Measurements from ENCODE around the gene IGSF23.
"Not testable (repeated sequence)": the region's sequence is repeated elsewhere in the genome, so short reads cannot be mapped to it uniquely, and the experiment has no call there.

IGSF23 gene

DNA sequence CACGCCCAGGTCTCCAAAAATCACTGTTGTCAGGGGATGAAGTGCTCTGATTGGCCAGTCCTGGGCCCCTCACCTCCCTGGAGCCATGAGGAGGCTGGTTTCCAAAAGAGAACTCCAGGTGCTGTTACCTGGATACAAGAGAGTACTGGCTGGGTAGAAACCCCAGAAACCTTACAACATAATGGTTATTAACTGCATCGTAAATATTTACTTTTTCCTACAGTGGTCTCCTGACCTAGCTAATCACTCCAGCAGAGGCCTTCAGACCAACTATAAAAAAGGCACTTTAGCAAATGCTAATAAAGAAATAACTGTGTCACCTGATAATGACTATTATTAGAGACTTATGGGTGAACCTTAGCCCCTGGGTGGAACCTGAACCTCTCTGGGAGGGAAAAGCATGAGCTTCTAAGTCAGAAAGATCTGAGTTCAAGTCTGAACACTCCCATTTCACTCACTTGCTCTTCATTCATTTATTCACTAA is 1.5 kb upstream of the IGSF23 start:
- DNase-seq (ENCODE audit: low read depth in 2 of 2) = no peak

DNA sequence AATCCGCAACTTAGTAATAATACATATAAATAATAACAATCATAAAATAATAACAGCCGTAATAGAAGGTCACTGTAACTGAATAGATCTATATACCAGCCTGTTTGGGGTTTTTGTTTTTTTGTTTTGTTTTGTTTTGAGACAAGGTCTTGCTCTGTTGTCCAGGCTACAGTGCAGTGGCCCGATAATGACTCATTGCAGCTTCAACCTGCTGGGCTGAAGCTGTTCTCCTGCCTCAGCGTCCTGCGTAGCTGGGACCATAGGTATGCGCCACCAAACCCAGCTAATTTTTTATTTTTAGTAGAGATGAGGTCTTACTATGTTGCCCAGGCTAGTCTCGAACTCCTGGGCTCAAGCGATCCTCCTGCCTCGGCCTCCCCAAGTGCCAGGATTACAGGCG is 950 bp downstream of the IGSF23 start:
- DNase-seq (ENCODE audit: low read depth in 2 of 2) = no peak

DNA sequence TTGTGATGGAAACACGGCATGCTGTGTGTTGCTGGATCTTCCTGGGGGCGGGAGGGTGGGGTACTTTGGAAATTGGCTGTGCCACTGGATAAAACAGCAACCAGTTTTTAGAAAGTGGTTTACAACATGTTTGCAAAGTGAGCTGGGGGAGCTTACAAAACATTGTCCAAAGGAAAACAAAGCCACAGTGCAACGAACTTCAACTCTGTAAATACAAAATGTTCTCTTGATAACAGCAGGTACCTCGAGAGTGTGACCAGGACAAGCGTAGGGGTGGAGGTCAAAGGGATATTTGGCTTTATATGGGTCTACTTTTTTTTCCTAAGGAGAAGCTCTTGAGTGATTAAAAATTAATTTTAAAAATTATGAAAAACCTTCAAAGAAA is 2.5 kb downstream of the IGSF23 start:
- no peak for DNase-seq (ENCODE audit: low read depth in 2 of 2)

DNA sequence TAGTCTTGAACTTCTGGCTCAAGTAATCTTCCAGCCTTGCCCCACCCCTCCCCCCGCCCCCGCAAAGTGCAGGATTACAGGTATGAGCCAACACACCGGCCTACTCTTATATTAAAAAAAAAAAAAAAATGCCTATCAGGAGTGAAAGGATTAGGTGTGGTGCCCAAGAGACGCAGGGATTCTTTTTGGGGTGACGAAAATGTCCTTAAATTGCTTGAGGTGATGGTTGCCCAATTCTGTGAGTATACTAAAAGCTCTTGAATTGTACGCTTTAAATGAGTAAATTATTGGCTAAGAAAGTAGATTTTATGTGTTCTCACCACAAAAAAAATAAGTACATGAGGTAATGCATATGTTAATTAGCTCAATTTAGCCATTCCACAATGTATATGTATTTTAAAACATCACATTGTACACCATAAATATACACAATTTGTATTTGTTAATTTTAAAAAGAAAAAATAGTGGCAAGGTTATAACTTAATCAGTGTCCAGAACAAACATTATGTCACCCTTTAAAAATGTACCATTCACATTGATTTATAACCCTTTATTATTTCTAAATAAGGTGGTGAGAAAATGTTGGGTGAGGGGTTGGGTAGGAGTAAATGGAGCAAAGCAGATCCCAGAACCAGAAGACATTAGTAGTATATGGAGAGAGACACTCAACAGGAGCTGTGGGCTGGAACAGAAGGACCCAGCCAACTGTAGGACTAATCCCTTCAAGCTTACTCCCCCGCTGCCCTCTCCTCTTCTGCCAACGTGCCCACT is 3.9 kb downstream of the IGSF23 start:
- DNase-seq (ENCODE audit: low read depth in 2 of 2) = no peak

DNA sequence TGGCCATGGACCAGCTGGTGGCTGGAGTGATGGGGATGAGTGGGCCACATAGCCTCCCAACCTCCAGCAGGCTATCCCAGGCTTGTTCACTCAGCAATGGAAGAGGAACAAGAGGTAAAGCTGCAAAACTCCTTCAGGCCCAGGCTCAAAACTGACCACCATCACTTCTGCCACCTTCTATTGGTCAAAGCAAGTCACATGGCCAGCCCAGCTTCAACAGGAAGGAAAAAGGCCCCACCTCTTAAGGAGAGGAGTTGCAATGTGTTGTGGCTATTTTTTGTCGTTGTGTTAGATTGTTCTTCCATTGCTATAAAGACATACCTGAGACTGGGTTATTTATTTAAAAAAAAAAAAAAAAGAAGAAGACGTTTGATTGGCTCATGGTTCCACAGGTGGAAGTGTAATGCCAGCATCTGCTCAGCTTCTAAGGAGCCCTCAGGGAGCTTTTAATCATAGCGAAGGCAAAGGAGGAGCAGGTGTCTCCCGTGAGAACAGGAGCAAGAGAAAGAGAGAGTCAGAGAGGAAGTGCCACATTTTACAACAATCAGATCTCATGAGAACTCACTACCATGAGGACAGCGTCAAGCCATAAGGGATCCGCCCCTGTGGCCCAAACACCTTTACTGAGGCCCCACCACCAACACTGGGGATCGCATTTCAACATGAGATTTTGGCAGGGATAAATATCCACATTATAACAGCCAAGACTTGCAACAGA is 5.4 kb downstream of the IGSF23 start:
- DNase-seq (ENCODE audit: low read depth in 2 of 2) = no peak

DNA sequence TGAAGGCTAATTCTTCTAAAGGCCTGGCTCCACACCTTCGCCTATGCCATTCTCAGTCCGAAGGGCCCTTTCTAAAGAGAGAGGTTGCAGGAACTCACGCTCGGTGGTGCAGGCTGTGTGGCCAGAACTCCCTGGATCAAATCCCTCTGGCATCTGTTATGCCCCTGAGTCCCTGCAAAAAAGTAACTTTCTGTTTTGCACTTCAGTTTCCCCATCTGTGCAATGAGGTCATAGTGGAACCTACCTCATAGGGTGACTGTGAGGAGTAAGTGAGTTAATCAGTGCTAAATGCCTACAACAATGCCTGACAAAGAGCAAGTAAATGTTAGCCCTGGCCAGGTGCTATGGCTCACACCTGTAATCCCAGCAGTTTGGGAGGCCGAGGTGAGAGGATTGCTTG is 7.3 kb downstream of the IGSF23 start:
- no peak for DNase-seq (ENCODE audit: low read depth in 2 of 2)

DNA sequence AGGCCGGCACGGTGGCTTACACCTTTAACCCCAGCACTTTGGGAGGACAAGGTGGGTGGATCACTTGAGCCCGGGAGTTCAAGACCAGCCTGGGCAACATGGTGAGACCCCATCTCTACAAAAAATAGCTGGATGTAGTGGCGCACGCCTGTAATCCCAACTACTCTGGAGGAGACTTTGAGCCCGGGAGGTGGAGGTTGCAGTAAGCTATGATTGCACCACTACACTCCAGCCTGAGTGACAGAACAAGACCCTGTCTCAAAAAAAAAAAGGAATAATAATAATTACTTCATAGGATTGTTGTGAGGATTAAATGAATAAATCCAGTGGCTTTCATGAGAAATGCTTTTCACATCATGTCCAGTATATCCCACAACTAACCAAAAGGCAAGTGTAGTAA is 8.0 kb downstream of the IGSF23 start:
- no peak for DNase-seq (ENCODE audit: low read depth in 2 of 2)

DNA sequence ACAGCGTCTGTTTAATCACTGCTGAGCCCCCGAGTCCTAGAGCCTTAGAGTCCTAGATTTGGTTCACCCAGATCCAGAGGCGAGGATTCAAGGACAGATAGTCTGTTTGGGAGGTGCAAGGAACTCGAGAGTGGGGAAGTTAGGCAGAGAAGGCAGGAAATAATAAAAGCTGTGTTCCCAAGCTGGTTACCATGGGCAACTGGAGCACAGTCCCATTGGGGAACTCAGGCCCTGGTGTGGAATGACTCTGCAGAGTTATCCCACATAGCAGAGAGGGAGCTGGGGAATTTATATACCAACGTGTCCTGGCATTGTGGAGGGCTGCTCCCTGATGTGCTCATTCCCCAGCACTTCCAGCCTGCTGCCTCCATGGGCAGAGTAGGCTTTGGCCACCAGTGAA is 9.7 kb downstream of the IGSF23 start:
- no peak for DNase-seq (ENCODE audit: low read depth in 2 of 2)

DNA sequence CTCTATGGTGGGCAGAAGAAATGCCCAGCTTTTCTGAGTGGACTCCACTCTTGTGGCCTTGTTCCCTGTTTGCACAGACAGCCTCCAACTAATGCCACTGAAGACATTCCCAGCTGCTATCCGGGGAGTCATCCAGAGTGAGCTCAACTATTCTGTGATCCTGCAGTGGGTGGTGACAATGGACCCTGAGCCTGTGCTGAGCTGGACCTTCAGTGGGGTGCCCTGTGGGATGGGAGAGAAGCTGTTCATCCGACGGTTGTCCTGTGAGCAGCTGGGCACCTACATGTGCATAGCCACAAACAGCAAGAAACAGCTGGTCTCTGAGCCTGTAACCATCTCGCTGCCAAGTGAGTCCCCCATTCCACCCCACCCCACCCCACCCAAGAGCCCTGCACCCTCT is 10.3 kb downstream of the IGSF23 start:
- no peak for DNase-seq (ENCODE audit: low read depth in 2 of 2)

DNA sequence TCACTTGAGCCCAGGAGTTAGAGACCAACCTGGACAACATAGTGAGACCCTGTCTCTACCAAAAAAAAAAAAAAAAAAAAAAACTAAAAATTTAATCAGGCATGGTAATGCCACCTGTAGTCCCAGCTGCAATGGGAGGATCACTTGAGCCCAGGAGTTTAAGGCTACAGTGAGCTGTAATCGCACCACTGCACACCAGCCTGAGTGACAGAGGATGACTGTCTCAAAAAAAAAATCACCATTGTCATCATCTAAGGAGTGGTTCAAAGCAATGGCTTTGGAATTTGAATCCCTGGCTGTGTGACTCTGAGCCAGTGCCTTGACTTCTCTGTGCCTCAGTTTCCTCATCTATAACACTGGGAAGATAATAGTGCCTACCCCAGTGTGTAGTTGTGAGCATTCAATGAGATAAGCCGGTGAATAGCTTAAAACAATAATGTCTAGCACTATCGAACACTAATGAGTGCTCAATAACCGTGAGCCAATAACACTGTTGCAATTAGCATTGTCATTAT is 11.5 kb downstream of the IGSF23 start:
- no peak for DNase-seq (ENCODE audit: low read depth in 2 of 2)

DNA sequence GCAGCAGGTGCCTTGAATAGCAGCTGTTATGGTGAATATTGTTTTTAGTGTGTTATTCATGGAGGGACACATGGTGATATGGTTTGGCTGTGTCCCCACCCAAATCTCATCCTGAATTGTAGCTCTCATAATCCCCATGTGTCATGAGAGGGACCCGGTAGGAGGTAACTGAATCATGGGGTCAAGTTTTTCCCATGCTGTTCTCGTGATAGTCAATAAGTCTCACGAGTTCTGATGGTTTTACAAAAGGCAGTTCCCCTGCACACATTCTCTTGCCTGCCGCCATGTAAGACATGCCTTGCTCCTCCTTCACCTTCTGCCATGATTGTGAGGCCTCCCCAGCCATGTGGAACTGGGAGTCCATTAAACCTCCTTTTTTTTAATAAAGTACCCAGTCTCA is 12.3 kb downstream of the IGSF23 start:
- DNase-seq (ENCODE audit: low read depth in 2 of 2) = not testable (repeated sequence)

DNA sequence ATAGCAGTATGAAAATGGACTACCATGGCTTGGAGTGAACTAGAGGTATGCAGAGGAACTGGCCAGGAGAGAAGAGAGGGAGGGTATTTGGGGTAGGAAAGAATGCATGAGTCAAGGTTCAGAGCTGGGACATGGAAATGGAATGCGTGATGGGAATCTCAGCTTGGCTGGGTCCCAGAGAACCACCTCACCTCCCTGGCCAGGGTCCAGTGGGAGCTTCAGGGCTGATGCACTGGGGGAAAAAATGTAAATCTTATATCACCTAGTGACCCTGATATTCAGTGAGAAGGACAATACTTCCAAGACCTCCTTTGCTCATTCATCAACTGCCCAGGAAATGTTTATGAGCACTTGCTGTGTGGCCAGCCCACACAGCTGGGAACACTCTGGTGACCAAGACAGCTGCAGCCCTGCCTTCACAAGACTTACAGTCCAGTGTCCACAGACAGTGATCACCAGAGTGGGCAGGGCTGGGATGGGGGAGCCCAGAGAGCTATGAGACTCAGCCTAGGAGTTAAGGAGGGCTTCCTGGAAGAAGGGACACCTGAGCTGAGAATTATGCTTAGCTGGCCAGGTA is 12.8 kb downstream of the IGSF23 start:
- DNase-seq (ENCODE audit: low read depth in 2 of 2) = no peak

DNA sequence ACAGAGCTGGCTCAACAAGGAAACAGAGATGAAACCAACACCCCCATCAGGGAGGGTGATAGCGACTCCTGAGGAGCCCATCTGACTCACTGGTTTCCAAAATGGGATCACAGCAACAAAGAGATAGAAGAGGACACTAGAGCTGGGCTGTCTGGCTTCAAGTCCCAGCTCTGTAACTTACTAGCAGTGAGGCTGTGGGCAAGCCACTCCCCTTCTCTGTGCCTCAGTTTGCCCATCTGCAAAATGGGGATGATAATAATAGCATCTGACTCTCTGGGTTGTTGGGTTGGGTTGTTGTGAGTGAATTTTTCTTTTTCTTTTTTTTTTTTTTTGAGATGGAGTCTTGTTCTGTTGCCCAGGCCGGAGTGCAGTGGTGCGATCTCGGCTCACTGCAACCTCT is 14.3 kb downstream of the IGSF23 start:
- DNase-seq (ENCODE audit: low read depth in 2 of 2) = no peak

DNA sequence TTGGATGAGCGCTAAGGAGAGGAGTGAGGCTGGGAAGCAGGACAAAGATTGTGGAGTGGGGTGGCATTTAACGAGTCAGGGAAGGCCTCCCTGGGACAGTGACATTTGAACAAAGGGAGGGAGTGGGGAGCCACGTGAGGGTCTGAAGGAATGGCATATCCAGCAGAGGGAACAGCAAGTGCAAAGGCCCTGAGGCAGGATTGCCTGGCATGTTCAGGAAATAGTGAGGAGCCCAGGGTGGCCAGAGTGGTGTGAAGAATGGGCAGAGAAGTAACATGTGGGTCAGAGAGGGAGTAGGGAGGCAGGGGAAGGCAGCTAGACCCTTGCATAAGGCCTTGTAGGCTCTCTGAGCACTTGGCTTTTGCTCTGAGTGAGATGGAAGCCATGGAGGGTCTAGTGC is 15.4 kb downstream of the IGSF23 start:
- no peak for DNase-seq (ENCODE audit: low read depth in 2 of 2)

DNA sequence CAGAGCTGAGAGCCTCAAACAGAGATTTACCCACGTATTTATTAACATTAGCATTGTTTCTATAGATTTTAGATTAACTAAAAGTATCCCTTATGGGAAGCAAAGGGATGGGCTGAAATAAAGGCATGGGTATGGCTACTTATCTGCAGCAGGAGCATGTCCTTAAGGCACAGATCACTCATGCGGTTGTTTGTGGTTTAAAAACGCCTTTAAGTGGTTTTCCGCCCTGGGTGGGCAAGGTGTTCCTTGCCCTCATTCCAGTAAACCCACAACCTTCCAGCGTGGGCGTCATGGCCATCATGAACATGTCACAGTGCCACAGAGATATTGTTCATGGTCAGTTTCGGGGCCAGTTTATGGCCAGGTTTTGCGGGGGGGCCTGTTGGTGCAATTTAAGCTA is 18.2 kb downstream of the IGSF23 start:
- not testable (repeated sequence) for DNase-seq (ENCODE audit: low read depth in 2 of 2)

DNA sequence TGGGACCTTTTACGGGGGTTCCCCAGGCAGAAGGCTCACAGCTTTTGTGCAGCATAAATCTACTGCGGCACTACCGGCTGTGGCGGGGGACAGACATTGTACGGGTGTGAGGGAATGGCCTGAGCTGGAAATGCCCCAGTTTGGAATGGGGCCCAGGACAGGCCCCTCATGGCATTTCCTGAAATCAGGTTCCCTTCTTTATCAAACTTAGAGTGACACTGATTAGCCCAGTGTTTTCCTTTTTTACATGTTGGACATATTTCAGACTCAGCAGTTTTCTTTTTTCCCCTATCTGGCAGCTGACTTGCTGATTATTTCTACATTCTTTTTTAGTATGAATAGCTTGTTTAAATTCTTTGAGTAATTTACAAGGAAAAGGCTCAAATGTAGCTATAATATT is 20.7 kb downstream of the IGSF23 start:
- not testable (repeated sequence) for DNase-seq (ENCODE audit: low read depth in 2 of 2)

DNA sequence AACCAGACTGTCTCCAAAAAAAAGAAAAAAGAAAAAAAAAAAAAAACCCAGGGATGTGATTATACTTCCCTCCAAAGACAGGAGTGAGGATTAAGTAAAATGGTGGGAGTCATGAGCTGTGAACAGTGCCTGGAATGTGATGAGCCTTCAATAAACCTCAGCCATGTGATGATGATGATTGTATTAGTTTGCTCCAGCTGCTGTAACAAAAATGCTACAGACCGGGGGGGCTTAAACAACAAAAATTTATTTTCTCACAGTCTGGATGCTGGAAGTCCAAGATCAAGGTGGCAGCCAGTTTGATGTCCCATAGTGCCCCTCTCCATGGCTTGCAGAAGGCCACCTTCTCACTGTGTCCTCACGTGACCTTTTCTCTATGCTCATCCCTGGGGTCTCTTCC is 21.4 kb downstream of the IGSF23 start:
- DNase-seq (ENCODE audit: low read depth in 2 of 2) = no peak

DNA sequence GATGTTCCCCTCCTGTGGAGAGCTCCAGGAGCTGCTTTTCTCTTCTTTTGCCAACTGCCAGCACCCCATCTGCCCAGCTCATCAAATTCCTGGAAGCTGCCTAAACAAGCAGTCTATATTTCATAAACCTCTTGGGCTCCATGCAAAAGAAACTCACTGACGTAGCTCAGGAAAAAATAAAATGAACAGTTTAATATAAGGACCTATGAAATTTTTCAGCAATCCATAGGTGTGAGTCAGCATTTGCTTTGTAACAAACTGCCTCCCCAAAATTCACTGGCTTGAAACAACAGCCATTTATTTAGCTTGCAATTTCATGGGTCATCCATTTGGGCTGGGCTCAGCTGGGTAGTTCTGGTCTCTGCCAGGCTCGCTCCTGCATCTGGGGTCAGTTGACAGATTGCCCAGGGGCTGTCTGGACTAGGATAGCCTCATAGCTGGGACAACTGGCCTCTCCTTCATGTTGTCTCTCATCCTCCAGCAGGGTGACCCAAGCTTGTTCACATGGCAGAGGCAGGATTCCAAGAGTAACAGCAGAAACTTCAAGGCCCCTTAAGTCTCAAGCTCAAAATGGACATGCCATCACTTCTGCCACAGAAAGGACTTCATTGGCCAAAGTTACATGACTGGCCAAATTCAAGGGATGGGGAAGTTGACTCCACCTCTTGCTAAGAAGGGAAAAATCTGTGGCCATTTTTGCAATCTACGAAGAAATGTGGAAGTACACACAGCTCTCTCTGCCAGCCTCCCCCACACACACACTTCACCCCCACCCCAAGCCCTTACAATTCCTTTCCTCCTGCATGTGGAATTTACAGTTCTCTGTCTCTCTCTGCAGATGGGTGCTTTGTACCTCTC is 22.4 kb downstream of the IGSF23 start:
- DNase-seq (ENCODE audit: low read depth in 2 of 2) = no peak

DNA sequence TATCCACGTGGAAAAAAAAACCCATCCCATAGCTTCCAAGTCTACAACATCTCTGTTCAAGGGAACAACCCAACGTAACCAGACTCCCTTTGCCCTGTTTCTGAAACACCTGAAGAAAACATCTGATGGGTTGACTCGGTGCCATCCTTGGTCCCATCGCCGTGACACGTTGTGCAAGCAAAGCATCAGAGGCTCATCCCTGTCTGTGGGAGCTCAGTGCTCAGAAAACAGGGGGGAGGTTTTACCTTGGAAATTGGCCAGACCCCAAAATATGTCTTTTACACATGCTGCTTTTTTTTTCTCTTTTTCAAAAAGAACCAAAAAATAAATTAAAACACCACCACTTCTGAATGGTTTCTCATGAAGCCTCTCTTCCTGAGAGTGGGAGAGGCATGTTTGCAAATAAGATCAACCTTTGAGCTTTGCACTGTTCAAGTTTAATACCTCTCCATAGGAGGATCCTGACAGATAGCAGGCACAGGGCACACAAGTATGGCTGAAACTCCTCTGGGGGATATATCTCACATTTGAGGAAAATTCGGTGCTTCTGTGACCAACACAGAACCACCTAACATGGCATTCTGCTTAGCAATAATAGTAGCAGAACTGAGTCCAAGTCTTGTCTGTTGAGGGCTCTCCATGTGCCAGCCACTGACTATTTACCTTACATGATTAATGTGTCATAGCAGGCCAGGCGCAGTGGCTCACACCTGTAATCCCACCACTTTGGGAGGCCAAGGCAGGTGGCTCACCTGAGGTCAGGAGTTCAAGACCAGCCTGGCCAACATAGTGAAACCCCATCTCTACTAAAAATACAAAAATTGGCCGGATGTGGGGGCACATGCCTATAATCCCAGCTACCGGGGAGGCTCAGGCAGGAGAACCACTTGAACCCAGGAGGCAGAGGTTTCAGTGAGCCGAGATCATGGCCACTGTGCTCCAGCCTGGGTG is 23.4 kb downstream of the IGSF23 start:
- DNase-seq (ENCODE audit: low read depth in 2 of 2) = no peak

DNA sequence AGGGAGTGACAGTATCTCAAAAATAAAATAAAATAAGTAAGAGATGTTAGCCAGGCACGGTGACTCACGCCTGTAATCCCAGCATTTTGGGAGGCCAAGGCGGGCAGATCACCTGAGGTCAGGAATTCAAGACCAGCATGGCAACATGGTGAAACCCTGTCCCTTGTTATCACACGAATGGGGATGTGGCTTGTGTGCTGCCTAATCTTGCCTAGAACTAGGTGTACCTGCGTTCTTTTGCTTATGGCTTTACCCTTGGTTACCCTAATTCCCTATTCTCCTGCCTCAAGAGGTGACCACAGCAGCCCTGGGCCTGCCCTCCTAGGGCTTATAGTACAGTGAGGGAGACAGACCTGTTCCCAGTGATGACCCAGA is 24.0 kb downstream of the IGSF23 start:
- no peak for DNase-seq (ENCODE audit: low read depth in 2 of 2)

DNA sequence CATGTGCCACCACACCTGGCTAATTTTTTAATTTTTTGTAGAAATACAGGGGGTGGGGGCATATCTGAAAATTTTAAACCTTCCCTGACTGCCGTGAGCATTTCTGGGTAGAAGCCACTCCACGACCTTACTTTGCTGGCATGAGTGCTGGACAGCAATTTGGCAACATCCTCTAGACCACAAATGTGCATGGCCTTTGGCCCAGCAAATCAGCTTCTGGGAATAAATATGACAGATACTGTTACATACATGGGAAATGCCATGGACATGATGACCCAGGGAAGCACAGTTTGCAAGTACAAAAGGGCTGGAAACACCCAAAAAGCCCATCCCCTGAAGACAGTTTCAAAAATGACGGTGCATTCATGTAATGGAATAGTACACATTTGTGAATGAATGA is 27.2 kb downstream of the IGSF23 start:
- DNase-seq (ENCODE audit: low read depth in 2 of 2) = no peak
